Peyer's patch (tissue), 4 donors: Measurements from ENCODE around the gene TMEM179B.

Experiments used
- POLR2A ChIP-seq, 2 donors: fragments of 450-650 bp; IDR thresholded peaks; one replicate each; pipeline ENCODE4 v1.5.1; 2017; ENCODE audit warnings: antibody characterized with exemption in 2 of 2, mild to moderate bottlenecking in 2 of 2, moderate library complexity in 2 of 2
- TF ChIP-seq, protein P1 (sequence below), 6 experiments: fragments of 450-650 bp in 4 of 6; fragments of 200-600 bp in 2 of 6; sonication (generic) in 1 of 6; IDR thresholded peaks; one replicate each; pipeline ENCODE4 v1.5.1; 2017 to 2019; ENCODE audit warnings: antibody characterized with exemption in 6 of 6, mild to moderate bottlenecking in 3 of 6, moderate library complexity in 1 of 6

DNA sequence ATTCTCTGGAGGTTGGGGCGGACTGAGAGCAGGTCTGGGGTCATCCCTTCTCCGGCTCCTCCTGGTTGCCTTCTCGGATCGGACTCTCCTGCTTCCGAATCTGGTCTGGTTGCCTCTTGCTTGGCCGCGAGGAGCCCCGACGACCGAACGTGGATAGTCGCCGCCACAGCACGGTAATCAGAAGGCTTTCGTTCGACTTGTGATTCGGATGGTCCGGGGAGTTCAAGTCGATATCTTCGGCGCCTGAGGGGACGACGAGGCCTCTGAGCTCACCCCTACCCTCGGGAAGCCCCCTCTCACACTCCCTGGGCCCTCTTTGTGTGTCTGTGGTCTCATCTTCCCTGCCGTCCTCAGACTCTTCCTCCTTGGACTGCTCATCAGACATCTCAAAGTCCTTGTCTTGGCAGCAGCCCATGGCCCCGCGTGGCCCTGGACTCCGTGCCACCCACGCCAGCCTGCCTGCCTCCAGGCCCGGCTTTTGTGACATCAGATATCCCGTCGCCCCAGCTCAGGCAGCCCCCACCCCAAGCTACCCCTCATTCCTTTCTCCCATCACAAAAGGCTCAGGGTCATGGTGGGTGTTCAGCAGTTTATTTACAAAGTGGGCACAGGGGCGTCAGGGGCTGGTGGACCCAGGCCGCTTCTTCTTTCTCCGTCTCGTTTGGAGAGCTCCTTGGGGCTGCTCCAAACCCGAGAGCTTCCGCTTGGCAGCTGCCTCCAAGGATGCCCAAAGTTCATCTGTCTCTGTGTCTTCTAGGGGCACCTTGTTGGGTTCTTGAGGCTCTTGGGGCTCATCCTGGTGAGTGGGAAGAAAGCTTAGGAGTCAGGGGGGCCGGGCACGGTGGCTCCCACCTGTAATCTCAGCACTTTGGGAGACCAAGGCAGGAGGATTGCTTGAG lies 45.4 kb downstream of the TMEM179B start, which contains the start of gene TEX54:
- TF ChIP-seq, protein P1, sequence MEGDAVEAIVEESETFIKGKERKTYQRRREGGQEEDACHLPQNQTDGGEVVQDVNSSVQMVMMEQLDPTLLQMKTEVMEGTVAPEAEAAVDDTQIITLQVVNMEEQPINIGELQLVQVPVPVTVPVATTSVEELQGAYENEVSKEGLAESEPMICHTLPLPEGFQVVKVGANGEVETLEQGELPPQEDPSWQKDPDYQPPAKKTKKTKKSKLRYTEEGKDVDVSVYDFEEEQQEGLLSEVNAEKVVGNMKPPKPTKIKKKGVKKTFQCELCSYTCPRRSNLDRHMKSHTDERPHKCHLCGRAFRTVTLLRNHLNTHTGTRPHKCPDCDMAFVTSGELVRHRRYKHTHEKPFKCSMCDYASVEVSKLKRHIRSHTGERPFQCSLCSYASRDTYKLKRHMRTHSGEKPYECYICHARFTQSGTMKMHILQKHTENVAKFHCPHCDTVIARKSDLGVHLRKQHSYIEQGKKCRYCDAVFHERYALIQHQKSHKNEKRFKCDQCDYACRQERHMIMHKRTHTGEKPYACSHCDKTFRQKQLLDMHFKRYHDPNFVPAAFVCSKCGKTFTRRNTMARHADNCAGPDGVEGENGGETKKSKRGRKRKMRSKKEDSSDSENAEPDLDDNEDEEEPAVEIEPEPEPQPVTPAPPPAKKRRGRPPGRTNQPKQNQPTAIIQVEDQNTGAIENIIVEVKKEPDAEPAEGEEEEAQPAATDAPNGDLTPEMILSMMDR (IDR thresholded peaks at IDR 0.05): no peak
- no peak for TF ChIP-seq POLR2A (IDR thresholded peaks at IDR 0.05)
